ENCODE results near the gene ASPHD2.

The ASPHD2 gene

GRCh38 chr22:26447584-26448329 lies 18.7 kb downstream of the ASPHD2 start:
- no peak for DNase-seq

- no peak for DNase-seq
Measured at GRCh38 chr22:26448334-26448733, 19.3 kb downstream of the ASPHD2 start.

- DNase-seq, result no peak
Measured at GRCh38 chr22:26448941-26449340, 19.9 kb downstream of the ASPHD2 start.

- no peak for DNase-seq
Measured at GRCh38 chr22:26450453-26451185, 21.6 kb downstream of the ASPHD2 start.

GRCh38 chr22:26452236-26453016 lies 23.4 kb downstream of the ASPHD2 start:
- no peak for DNase-seq

GRCh38 chr22:26453216-26453615 lies 24.2 kb downstream of the ASPHD2 start:
- no peak for DNase-seq

- no peak for DNase-seq
Measured at GRCh38 chr22:26453812-26454500, 24.9 kb downstream of the ASPHD2 start.

- DNase-seq, result no peak
Measured at GRCh38 chr22:26457661-26458272, 28.7 kb downstream of the ASPHD2 start.

GRCh38 chr22:26460202-26460601 lies 31.1 kb downstream of the ASPHD2 start:
- no peak for DNase-seq

- DNase-seq, result no peak
Measured at GRCh38 chr22:26461188-26461810, 32.2 kb downstream of the ASPHD2 start.

- no peak for DNase-seq
Measured at GRCh38 chr22:26462051-26462450, 33.0 kb downstream of the ASPHD2 start.

- DNase-seq, result no peak
Measured at GRCh38 chr22:26462641-26463040, 33.6 kb downstream of the ASPHD2 start.

GRCh38 chr22:26463101-26463661 lies 34.1 kb downstream of the ASPHD2 start:
- DNase-seq, result no peak

GRCh38 chr22:26463688-26464087 lies 34.6 kb downstream of the ASPHD2 start:
- DNase-seq, result no peak

- no peak for DNase-seq
Measured at GRCh38 chr22:26464312-26464711, 35.3 kb downstream of the ASPHD2 start.

GRCh38 chr22:26466196-26466595 lies 37.1 kb downstream of the ASPHD2 start:
- no peak for DNase-seq

GRCh38 chr22:26470807-26471206 lies 41.7 kb downstream of the ASPHD2 start:
- no peak for DNase-seq

GRCh38 chr22:26471522-26471921 lies 42.5 kb downstream of the ASPHD2 start:
- no peak for DNase-seq

- DNase-seq, result no peak
Measured at GRCh38 chr22:26474682-26475081, 45.6 kb downstream of the ASPHD2 start.

GRCh38 chr22:26476705-26477340 lies 47.8 kb downstream of the ASPHD2 start:
- no peak for DNase-seq

- DNase-seq, result no peak
Measured at GRCh38 chr22:26477341-26477731, 48.3 kb downstream of the ASPHD2 start.

Data from SIG-M5 (cell line).